Neuronal stem cell (in vitro differentiated cells): ENCODE data around the gene TFEB.

Experiments
- DNase-seq: peaks from one replicate; pipeline ENCODE4 v3.0.0-alpha.2; 2013; ENCODE audit warnings: low spot score
- H2AFZ ChIP-seq: one replicate; pipeline ENCODE4 v1.6.1; 2013; ENCODE audit warnings: mild to moderate bottlenecking, low read length, inconsistent platforms
- H2AK5ac ChIP-seq: 2 replicates; pipeline ENCODE4 v1.6.1; 2013; ENCODE audit warnings: low read depth, mild to moderate bottlenecking, inconsistent platforms, low read length, moderate library complexity, mixed read lengths
- H2BK120ac ChIP-seq: 2 replicates; pipeline ENCODE4 v1.6.1; 2013; ENCODE audit warnings: low read depth, mild to moderate bottlenecking, inconsistent platforms, low read length, moderate library complexity, mixed read lengths
- H2BK12ac ChIP-seq: one replicate; pipeline ENCODE4 v1.6.1; 2013; ENCODE audit warnings: low read length, inconsistent platforms
- H2BK15ac ChIP-seq: 2 replicates; pipeline ENCODE4 v1.6.1; 2013; ENCODE audit warnings: mild to moderate bottlenecking, low read length, inconsistent platforms, mixed read lengths
- H2BK5ac ChIP-seq: one replicate; pipeline ENCODE4 v1.6.1; 2013; ENCODE audit warnings: inconsistent platforms, mild to moderate bottlenecking, low read length, moderate library complexity
- H3K14ac ChIP-seq: one replicate; pipeline ENCODE4 v1.6.1; 2013; ENCODE audit warnings: low read length, inconsistent platforms
- H3K18ac ChIP-seq: 2 replicates; pipeline ENCODE4 v1.6.1; 2013; ENCODE audit warnings: low read length, inconsistent platforms
- H3K23ac ChIP-seq: 2 replicates; pipeline ENCODE4 v1.6.1; 2013; ENCODE audit warnings: low read depth, mild to moderate bottlenecking, mixed read lengths, low read length, inconsistent platforms; ENCODE audit not compliant: poor library complexity
- H3K27ac ChIP-seq: replicated peaks from 3 replicates; pipeline ENCODE4 v1.5.1; 2013; ENCODE audit warnings: low read length, inconsistent platforms
- H3K27me3 ChIP-seq, 3 experiments: 2 replicates each; pipeline ENCODE4 v1.6.1; 2013; ENCODE audit warnings: low read length in 3 of 3, mild to moderate bottlenecking in 2 of 3, inconsistent platforms in 1 of 3, low read depth in 1 of 3, mixed read lengths in 1 of 3, moderate library complexity in 1 of 3; ENCODE audit not compliant: control insufficient read depth in 3 of 3, insufficient read depth in 3 of 3
- H3K36me3 ChIP-seq, 2 donors: replicated peaks in 1 of 2; 2 replicates each; pipeline ENCODE4 v1.6.1; 2013; ENCODE audit warnings: low read length in 2 of 2; ENCODE audit not compliant: control insufficient read depth in 2 of 2, insufficient read depth in 2 of 2
- H3K4ac ChIP-seq: 2 replicates; pipeline ENCODE4 v1.6.1; 2013; ENCODE audit warnings: inconsistent platforms, mild to moderate bottlenecking, low read length, moderate library complexity
- H3K4me1 ChIP-seq, 2 donors: 1 replicate in 1 of 2; 2 replicates in 1 of 2; pipeline ENCODE4 v1.6.1; 2013; ENCODE audit warnings: low read length in 2 of 2, low read depth in 1 of 2; ENCODE audit not compliant: control insufficient read depth in 2 of 2, insufficient read depth in 1 of 2
- H3K4me2 ChIP-seq: one replicate; pipeline ENCODE4 v1.6.1; 2013; ENCODE audit warnings: mild to moderate bottlenecking, low read length, inconsistent platforms; ENCODE audit not compliant: insufficient read depth, poor library complexity, severe bottlenecking
- H3K4me3 ChIP-seq, 2 donors: 2 replicates each; pipeline ENCODE4 v1.5.1; 2013; ENCODE audit warnings: low read length in 2 of 2, mild to moderate bottlenecking in 2 of 2, inconsistent platforms in 1 of 2, moderate library complexity in 1 of 2
- H3K79me1 ChIP-seq: one replicate; pipeline ENCODE4 v1.6.1; 2013; ENCODE audit warnings: low read depth, mild to moderate bottlenecking, inconsistent platforms, low read length, moderate library complexity
- H3K9ac ChIP-seq: one replicate; pipeline ENCODE4 v1.6.1; 2013; ENCODE audit warnings: mild to moderate bottlenecking, low read depth, low read length, inconsistent platforms; ENCODE audit not compliant: poor library complexity
- H3K9me3 ChIP-seq, 2 donors: replicated peaks in 1 of 2; 2 replicates each; pipeline versions ENCODE3 to v1.6.1; 2013; ENCODE audit warnings: low read length in 2 of 2, mild to moderate bottlenecking in 2 of 2, inconsistent platforms in 1 of 2, low read depth in 1 of 2, mixed read lengths in 1 of 2, moderate library complexity in 1 of 2; ENCODE audit not compliant: control insufficient read depth in 2 of 2, insufficient read depth in 1 of 2
- H4K8ac ChIP-seq: one replicate; pipeline ENCODE4 v1.6.1; 2013; ENCODE audit warnings: low read depth, mild to moderate bottlenecking, inconsistent platforms, low read length, moderate library complexity
- H4K91ac ChIP-seq: one replicate; pipeline ENCODE4 v1.6.1; 2013; ENCODE audit warnings: low read length, low read depth, mild to moderate bottlenecking, inconsistent platforms; ENCODE audit not compliant: poor library complexity
- WGBS, 2 donors: extraction: QIAGEN DNeasy Blood & Tissue Kit; methylation state at CpG; one replicate each; pipeline ENCODE4 v1.1.7; 2013; ENCODE audit warnings: missing lambda C conversion rate in 2 of 2, mixed read lengths in 1 of 2; ENCODE audit not compliant: insufficient read length in 2 of 2, insufficient replicate concordance in 1 of 2; ENCODE audit errors: extremely low coverage in 2 of 2; 5-methylcytosine and 5-hydroxymethylcytosine counted together

Gene TFEB

DNA sequence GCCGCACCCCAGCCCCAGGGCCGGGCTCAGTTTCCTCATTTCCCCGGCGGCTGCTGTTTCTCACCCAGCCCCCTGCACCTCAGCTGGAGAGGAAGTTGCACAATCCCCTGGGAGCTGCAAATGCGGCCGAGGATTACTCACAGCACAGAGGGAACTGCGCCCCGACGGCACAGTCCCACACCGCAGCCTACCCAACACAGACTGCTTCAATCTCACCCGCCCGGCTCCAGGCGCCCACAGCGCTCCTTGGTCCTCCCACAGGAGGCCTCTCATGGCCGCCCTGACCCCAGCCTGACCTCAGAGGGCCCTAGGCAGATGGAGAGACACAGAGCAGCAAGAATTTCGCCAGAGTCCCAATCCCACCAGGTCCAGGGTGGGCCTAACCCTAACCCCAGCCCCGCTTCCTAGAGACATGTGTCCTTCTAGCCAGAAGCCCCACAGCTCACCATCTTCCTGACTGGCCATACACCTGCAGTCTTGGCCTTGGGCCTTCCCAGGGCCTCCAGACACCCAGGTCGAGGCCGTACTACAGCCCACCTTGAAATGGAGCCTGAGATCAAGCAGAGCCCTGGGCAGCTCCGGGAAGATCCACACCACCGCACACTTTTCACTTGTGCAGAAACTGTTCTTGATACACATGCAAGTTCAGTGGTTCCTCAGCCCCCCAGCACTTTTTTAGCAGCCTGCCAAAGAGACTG is 11.7 kb downstream of the TFEB start:
- no peak for DNase-seq
- Histone ChIP-seq H3K23ac (no peak overlapping the region), H3K27me3 (peaks cover 0 to 25% (median 0%) of the 10 kb centered on the region in 3 experiments), H2BK5ac (peak overlapping the region; percentile 68), H3K4me3 (no peak overlapping the region), H3K4me1 (peaks cover 0 to 2% of the 10 kb centered on the region in 2 donors), H4K91ac (no peak overlapping the region), H3K4ac (peak overlapping the region; percentile 37), H3K79me1 (no peaks in the 10 kb centered on the region), H2BK120ac (no peak overlapping the region), H3K18ac (peak overlapping the region; percentile 70), H2BK12ac (no peak overlapping the region), H4K8ac (no peak overlapping the region), H2AK5ac (no peak overlapping the region), H3K9me3 (no peaks in the 10 kb centered on the region), H3K4me2 (no peak overlapping the region), H2AFZ (peak overlapping the region; percentile 9), H3K14ac (no peak overlapping the region), H3K9ac (peak overlapping the region; percentile 30), H2BK15ac (no peak overlapping the region), H3K36me3 (no peaks in the 10 kb centered on the region), H3K27ac (no peak overlapping the region)
- WGBS, 2 donors, result no CpG with 5 or more reads among the region's 21 CpGs

DNA sequence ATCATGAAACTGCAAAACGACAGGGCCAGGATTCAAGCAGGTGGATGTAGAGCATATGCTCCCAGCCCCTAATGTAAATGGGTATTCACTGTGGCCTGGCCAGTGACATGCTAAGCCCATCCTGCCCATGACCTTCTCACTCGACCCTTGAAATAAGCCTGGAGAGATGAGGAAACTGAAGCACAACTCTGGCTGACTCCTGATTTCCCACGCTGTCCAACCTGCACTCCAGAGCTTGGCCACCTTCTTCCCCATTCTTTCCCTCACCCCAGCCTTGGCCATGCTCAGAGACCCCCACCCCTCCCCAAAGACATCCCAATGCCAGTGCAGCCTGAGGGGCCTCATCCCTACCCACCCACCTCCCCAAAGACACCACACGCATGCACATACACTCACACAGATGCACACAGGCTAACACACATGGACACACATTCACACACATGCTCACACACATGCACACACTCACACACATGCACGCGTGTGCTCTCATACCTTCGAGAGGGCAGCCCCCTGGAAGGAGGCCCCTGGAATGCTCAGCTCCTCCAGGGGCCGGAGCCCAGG is 12.4 kb downstream of the TFEB start:
- Histone ChIP-seq H3K18ac (peak overlapping the region; percentile 22), H3K23ac (no peak overlapping the region), H3K4me1 (peaks cover 0 to 2% of the 10 kb centered on the region in 2 donors), H2AK5ac (peak overlapping the region; percentile 12), H3K27me3 (peaks cover 0 to 18% (median 0%) of the 10 kb centered on the region in 3 experiments), H2BK12ac (no peak overlapping the region), H3K36me3 (no peaks in the 10 kb centered on the region), H2BK5ac (peak overlapping the region; percentile 68), H4K8ac (peak overlapping the region; percentile 43), H2BK120ac (no peak overlapping the region), H2BK15ac (no peak overlapping the region), H3K4ac (peak overlapping the region; percentile 37), H3K79me1 (no peaks in the 10 kb centered on the region), H2AFZ (no peak overlapping the region), H3K4me2 (no peak overlapping the region), H3K9me3 (no peaks in the 10 kb centered on the region), H3K14ac (no peak overlapping the region), H3K27ac (no peak overlapping the region), H4K91ac (no peak overlapping the region), H3K4me3 (no peak overlapping the region), H3K9ac (no peak overlapping the region)
- no CpG with 5 or more reads among the region's 8 CpGs for WGBS, 2 donors
- no peak for DNase-seq

DNA sequence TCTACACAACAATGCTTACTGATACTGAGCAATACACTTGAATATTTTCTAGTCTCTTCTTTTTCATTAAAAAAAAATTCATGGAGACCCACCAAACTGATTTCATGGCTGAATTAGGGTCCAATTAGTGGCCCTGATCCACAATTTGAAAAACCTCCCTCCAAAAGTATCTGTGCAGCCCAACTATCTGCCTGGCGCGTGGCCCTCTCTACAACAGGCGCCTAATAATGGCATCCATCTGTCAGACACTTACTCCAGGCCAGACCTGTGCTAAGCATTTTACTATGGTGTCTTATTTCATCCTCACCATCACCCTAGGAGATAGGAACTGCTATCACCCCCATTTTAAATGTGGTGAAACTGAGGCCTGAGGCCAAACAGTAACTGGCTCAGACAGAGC is 14.0 kb downstream of the TFEB start:
- H3K27ac ChIP-seq, result no peak overlapping the region
- H2AFZ ChIP-seq, result no peak overlapping the region
- H3K18ac ChIP-seq, result no peak overlapping the region
- H2BK15ac ChIP-seq, result no peak overlapping the region
- H3K79me1 ChIP-seq, result no peaks in the 10 kb centered on the region
- H3K4me1 ChIP-seq, result peaks cover 0 to 2% of the 10 kb centered on the region in 2 donors
- no peaks in the 10 kb centered on the region for H3K36me3 ChIP-seq
- no peak for DNase-seq
- H3K14ac ChIP-seq, result no peak overlapping the region
- H3K4ac ChIP-seq, result no peak overlapping the region
- peaks cover 0 to 12% (median 0%) of the 10 kb centered on the region in 3 experiments for H3K27me3 ChIP-seq
- no peak overlapping the region for H3K4me3 ChIP-seq
- H3K9ac ChIP-seq, result no peak overlapping the region
- no peak overlapping the region for H3K4me2 ChIP-seq
- WGBS, 2 donors, result no CpG with 5 or more reads among the region's 3 CpGs
- no peak overlapping the region for H2BK12ac ChIP-seq
- H2BK120ac ChIP-seq, result no peak overlapping the region
- no peak overlapping the region for H4K91ac ChIP-seq
- no peak overlapping the region for H2BK5ac ChIP-seq
- no peak overlapping the region for H2AK5ac ChIP-seq
- H4K8ac ChIP-seq, result no peak overlapping the region
- H3K9me3 ChIP-seq, result no peaks in the 10 kb centered on the region
- H3K23ac ChIP-seq, result no peak overlapping the region

DNA sequence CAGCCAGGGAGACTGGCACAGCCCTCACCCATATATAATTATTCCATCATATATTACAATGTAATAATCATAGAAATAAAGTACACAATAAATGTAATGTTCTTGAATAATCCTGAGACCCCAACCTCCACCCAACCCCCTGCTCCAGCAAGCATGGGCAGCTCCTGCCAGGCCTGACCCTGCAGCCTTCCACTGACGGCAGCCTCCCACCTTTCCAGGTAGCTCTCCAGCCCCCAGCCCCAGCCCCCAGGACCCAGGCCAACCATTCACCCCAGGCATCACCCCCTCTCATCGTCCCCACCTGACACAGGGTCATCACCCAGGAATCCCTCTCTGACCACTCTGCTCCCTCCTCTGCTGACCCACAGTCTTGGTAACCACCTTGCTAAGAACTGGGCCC is 14.6 kb downstream of the TFEB start:
- Histone ChIP-seq H3K4me1 (peaks cover 0 to 2% of the 10 kb centered on the region in 2 donors), H2AK5ac (no peak overlapping the region), H3K4me2 (no peak overlapping the region), H4K91ac (no peak overlapping the region), H3K23ac (peak overlapping the region; percentile 34), H3K79me1 (no peaks in the 10 kb centered on the region), H3K27ac (no peak overlapping the region), H2AFZ (no peak overlapping the region), H2BK120ac (no peak overlapping the region), H3K36me3 (no peaks in the 10 kb centered on the region), H3K9ac (no peak overlapping the region), H4K8ac (no peak overlapping the region), H2BK15ac (no peak overlapping the region), H2BK5ac (peak overlapping the region; percentile 59), H3K4ac (no peak overlapping the region), H3K27me3 (peaks cover 0 to 8% (median 0%) of the 10 kb centered on the region in 3 experiments), H3K18ac (no peak overlapping the region), H3K4me3 (no peak overlapping the region), H3K9me3 (no peaks in the 10 kb centered on the region), H3K14ac (peak overlapping the region; percentile 49), H2BK12ac (no peak overlapping the region)
- WGBS, 2 donors, result no CpG with 5 or more reads among the region's 2 CpGs
- DNase-seq, result no peak
